ENCODE data around the gene TMTC3. TPM values are rescaled to one million over a fixed set of nuclear protein-coding genes. Genes with fewer than 3 reads are reported as not detected.

The TMTC3 gene
- total RNA-seq, 5 donors from 2014 or later (not counting 1 experiment from before 2014, with no cell fraction given), result 7.1 to 11.0 (median 8.6) TPM

DNA sequence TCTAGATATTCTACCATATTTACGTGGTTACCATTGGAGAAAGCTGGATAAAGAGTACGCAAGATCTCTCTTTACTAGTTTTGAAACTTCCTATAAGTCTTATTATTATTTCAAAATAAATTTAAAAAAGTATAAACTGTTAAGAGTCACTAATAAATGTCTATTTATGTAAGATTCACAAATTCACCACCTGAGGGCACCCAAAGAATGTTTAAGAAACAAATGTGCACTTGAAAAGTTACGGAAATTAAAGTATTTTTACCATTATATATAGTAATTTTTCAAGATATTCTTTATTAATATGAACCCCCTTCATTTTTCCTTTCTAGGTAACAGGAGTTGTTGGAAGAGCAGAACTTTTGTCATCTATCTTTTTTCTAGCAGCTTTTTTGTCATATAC lies 11.9 kb downstream of the TMTC3 start:
- Histone ChIP-seq H3K36me3 (ENCODE audit: control insufficient read depth in 2 of 2, extremely low read depth in 1 of 2, insufficient read depth in 1 of 2, low read length in 1 of 2) (peaks cover 0 to 2% of the 10 kb centered on the region in 2 donors), H3K4me1 (ENCODE audit: control insufficient read depth in 1 of 2, extremely low read depth in 1 of 2, insufficient read depth in 2 of 2, low read length in 2 of 2) (no peaks in the 10 kb centered on the region), H3K4me3 (ENCODE audit: control insufficient read depth in 1 of 2, extremely low read depth in 1 of 2, low read length in 1 of 2) (no peak overlapping the region), H3K27ac (ENCODE audit: low read length) (no peak overlapping the region), H3K27me3 (replicated peaks in 1 of 2; ENCODE audit: control insufficient read depth in 2 of 2, extremely low read depth in 1 of 2, insufficient read depth in 2 of 2, low read length in 1 of 2) (no peaks in the 10 kb centered on the region), H3K9me3 (no peaks in the 10 kb centered on the region)
- Mint-ChIP-seq H3K9me3 (no peaks in the 10 kb centered on the region), H3K4me1 (peaks cover 12 to 19% (median 12%) of the 10 kb centered on the region in 3 donors), H3K36me3 (peaks cover 45% of the 10 kb centered on the region), H3K27ac (no peak overlapping the region), H3K27me3 (no peaks in the 10 kb centered on the region), H3K4me3 (no peak overlapping the region)
- DNase-seq, result no peak
- CTCF ChIA-PET, result interaction anchor here in 1 of 2 donors (1.3 kb wide), 1 partner anchor 11 kb away, joined by 4 read pairs; no protein-coding TSS in a partner anchor
- no peak for ATAC-seq (replicated peaks in 1 of 4)
- no CpG with 5 or more reads among the region's 3 CpGs for WGBS (ENCODE audit: insufficient coverage)
- POLR2A ChIA-PET, result interaction anchor here in 1 of 2 donors (0.6 kb wide), 1 partner anchor 23 kb away, joined by 3 read pairs; no protein-coding TSS in a partner anchor

DNA sequence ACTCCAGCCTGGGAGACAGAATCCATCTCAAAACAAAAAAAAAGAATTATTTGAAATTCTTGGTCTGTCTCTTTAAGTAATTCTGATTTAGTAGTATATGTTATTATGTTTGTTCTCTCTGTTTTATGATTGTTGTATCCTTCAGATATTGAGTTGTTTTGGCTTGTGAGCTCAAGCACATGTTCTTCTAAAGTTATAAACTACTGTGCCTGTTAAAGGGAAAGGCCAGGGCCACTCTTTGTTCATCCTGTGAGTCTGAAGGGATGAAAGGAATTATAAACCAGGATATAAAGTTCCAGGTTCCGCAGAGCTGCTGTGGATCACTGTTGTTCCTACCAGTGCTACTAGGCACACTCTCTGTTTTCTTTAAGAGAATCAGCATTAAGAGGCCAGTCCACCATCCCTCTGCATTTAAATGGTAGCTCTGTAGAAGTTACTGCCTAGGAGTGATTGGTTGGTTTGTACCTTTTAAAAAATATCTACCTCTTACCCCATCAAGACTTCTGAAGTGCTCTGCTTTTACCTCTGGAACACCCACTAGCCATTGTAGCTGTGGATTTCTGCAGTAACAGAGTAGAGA lies 14.1 kb downstream of the TMTC3 start:
- DNase-seq (no peak), ATAC-seq (replicated peaks in 1 of 4) (no peak)
- ChIA-PET CTCF (interaction anchor here in 1 of 2 donors (0.6 kb wide), 1 partner anchor 16 kb away, joined by 3 read pairs; no protein-coding TSS in a partner anchor), POLR2A (no interaction called here)
- H3K9me3 Mint-ChIP-seq, result no peaks in the 10 kb centered on the region
- H3K4me3 ChIP-seq (ENCODE audit: control insufficient read depth in 1 of 2, extremely low read depth in 1 of 2, low read length in 1 of 2), result no peak overlapping the region
- no peaks in the 10 kb centered on the region for H3K27me3 ChIP-seq (replicated peaks in 1 of 2; ENCODE audit: control insufficient read depth in 2 of 2, extremely low read depth in 1 of 2, insufficient read depth in 2 of 2, low read length in 1 of 2)
- H3K36me3 Mint-ChIP-seq, result peaks cover 38% of the 10 kb centered on the region
- no peak overlapping the region for H3K27ac ChIP-seq (ENCODE audit: low read length)
- no peaks in the 10 kb centered on the region for H3K4me1 ChIP-seq (ENCODE audit: control insufficient read depth in 1 of 2, extremely low read depth in 1 of 2, insufficient read depth in 2 of 2, low read length in 2 of 2)
- peaks cover 5 to 12% (median 8%) of the 10 kb centered on the region in 3 donors for H3K4me1 Mint-ChIP-seq
- H3K27me3 Mint-ChIP-seq, result no peaks in the 10 kb centered on the region
- no CpG with 5 or more reads among the region's 1 CpG for WGBS (ENCODE audit: insufficient coverage)
- no peak overlapping the region for H3K27ac Mint-ChIP-seq
- peaks cover 0 to 6% of the 10 kb centered on the region in 2 donors for H3K36me3 ChIP-seq (ENCODE audit: control insufficient read depth in 2 of 2, extremely low read depth in 1 of 2, insufficient read depth in 1 of 2, low read length in 1 of 2)
- H3K9me3 ChIP-seq, result no peaks in the 10 kb centered on the region
- H3K4me3 Mint-ChIP-seq, result no peak overlapping the region

GRCh38 chr12:88163371-88163770 lies 21.3 kb downstream of the TMTC3 start:
- no CpG with 5 or more reads among the region's 2 CpGs for WGBS (ENCODE audit: insufficient coverage)
- peaks cover 51% of the 10 kb centered on the region for H3K36me3 Mint-ChIP-seq

GRCh38 chr12:88166179-88166578 lies 24.1 kb downstream of the TMTC3 start:
- Histone ChIP-seq H3K27ac (ENCODE audit: low read length) (no peak overlapping the region), H3K27me3 (replicated peaks in 1 of 2; ENCODE audit: control insufficient read depth in 2 of 2, extremely low read depth in 1 of 2, insufficient read depth in 2 of 2, low read length in 1 of 2) (no peaks in the 10 kb centered on the region), H3K36me3 (ENCODE audit: control insufficient read depth in 2 of 2, extremely low read depth in 1 of 2, insufficient read depth in 1 of 2, low read length in 1 of 2) (peaks cover 0 to 30% of the 10 kb centered on the region in 2 donors), H3K4me1 (ENCODE audit: control insufficient read depth in 1 of 2, extremely low read depth in 1 of 2, insufficient read depth in 2 of 2, low read length in 2 of 2) (no peaks in the 10 kb centered on the region), H3K9me3 (no peaks in the 10 kb centered on the region), H3K4me3 (ENCODE audit: control insufficient read depth in 1 of 2, extremely low read depth in 1 of 2, low read length in 1 of 2) (no peak overlapping the region)
- H3K36me3 Mint-ChIP-seq, result peaks cover 68% of the 10 kb centered on the region
- H3K27ac Mint-ChIP-seq, result no peak overlapping the region
- DNase-seq (no peak), ATAC-seq (replicated peaks in 1 of 4) (no peak)
- no peak overlapping the region for H3K4me3 Mint-ChIP-seq
- whole genome bisulfite sequencing (ENCODE audit: insufficient coverage), result no CpG with 5 or more reads among the region's 1 CpG
- ChIA-PET CTCF (no interaction called here), POLR2A (interaction anchor here (0.6 kb wide), 2 partner anchors 35 to 1123 kb away, joined by 4 to 5 read pairs; no protein-coding TSS in a partner anchor)
- H3K4me1 Mint-ChIP-seq, result no peaks in the 10 kb centered on the region
- H3K9me3 Mint-ChIP-seq, result no peaks in the 10 kb centered on the region
- H3K27me3 Mint-ChIP-seq, result no peaks in the 10 kb centered on the region

More at GRCh38 chr12:88163371-88163770, 21.3 kb downstream of the TMTC3 start:
- no peaks in the 10 kb centered on the region for H3K4me1 Mint-ChIP-seq
- no peak overlapping the region for H3K4me3 Mint-ChIP-seq
- no peak overlapping the region for H3K4me3 ChIP-seq (ENCODE audit: control insufficient read depth in 1 of 2, extremely low read depth in 1 of 2, low read length in 1 of 2)
- no peaks in the 10 kb centered on the region for H3K4me1 ChIP-seq (ENCODE audit: control insufficient read depth in 1 of 2, extremely low read depth in 1 of 2, insufficient read depth in 2 of 2, low read length in 2 of 2)
- ATAC-seq (replicated peaks in 1 of 4) (no peak), DNase-seq (no peak)
- no peaks in the 10 kb centered on the region for H3K9me3 ChIP-seq
- H3K27ac Mint-ChIP-seq, result no peak overlapping the region
- peaks cover 0 to 37% of the 10 kb centered on the region in 2 donors for H3K36me3 ChIP-seq (ENCODE audit: control insufficient read depth in 2 of 2, extremely low read depth in 1 of 2, insufficient read depth in 1 of 2, low read length in 1 of 2)
- CTCF ChIA-PET, result interaction anchor here in 1 of 2 donors (0.5 kb wide), 1 partner anchor 68 kb away, joined by 4 read pairs; no protein-coding TSS in a partner anchor
- H3K9me3 Mint-ChIP-seq, result no peaks in the 10 kb centered on the region
- no peaks in the 10 kb centered on the region for H3K27me3 Mint-ChIP-seq
- no peaks in the 10 kb centered on the region for H3K27me3 ChIP-seq (replicated peaks in 1 of 2; ENCODE audit: control insufficient read depth in 2 of 2, extremely low read depth in 1 of 2, insufficient read depth in 2 of 2, low read length in 1 of 2)
- H3K27ac ChIP-seq (ENCODE audit: low read length), result no peak overlapping the region
- POLR2A ChIA-PET, result no interaction called here

DNA sequence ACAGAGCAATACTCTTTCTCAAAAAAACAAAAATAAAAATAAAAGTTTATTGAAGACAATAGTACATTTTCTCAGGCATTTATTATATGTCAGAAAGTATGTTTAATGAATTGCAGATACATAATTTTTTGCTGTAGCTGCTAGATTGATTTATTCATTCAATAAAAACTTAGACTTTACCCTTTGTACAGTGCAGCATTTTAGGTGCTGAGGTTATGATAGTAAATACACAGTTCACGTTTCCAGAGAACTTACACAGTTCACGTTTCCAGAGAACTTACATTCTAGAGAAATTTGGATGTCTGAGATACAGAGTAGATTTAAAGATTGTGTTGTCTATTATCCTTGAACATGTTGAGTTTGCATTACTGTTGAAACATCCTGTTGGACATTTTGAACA lies 25.3 kb downstream of the TMTC3 start:
- Histone ChIP-seq H3K27me3 (replicated peaks in 1 of 2; ENCODE audit: control insufficient read depth in 2 of 2, extremely low read depth in 1 of 2, insufficient read depth in 2 of 2, low read length in 1 of 2) (no peaks in the 10 kb centered on the region), H3K4me1 (ENCODE audit: control insufficient read depth in 1 of 2, extremely low read depth in 1 of 2, insufficient read depth in 2 of 2, low read length in 2 of 2) (no peaks in the 10 kb centered on the region), H3K27ac (ENCODE audit: low read length) (no peak overlapping the region), H3K36me3 (ENCODE audit: control insufficient read depth in 2 of 2, extremely low read depth in 1 of 2, insufficient read depth in 1 of 2, low read length in 1 of 2) (peaks cover 0 to 28% of the 10 kb centered on the region in 2 donors), H3K9me3 (no peaks in the 10 kb centered on the region), H3K4me3 (ENCODE audit: control insufficient read depth in 1 of 2, extremely low read depth in 1 of 2, low read length in 1 of 2) (no peak overlapping the region)
- H3K36me3 Mint-ChIP-seq, result peaks cover 65% of the 10 kb centered on the region
- DNase-seq (no peak), ATAC-seq (replicated peaks in 1 of 4) (no peak)
- no peaks in the 10 kb centered on the region for H3K4me1 Mint-ChIP-seq
- H3K27me3 Mint-ChIP-seq, result no peaks in the 10 kb centered on the region
- no CpG with 5 or more reads among the region's 2 CpGs for WGBS (ENCODE audit: insufficient coverage)
- ChIA-PET POLR2A (no interaction called here), CTCF (interaction anchor here in 1 of 2 donors (0.6 kb wide), 1 partner anchor 34 kb away, joined by 4 read pairs; no protein-coding TSS in a partner anchor)
- H3K4me3 Mint-ChIP-seq, result no peak overlapping the region
- no peak overlapping the region for H3K27ac Mint-ChIP-seq
- H3K9me3 Mint-ChIP-seq, result no peaks in the 10 kb centered on the region

- Histone ChIP-seq H3K9me3 (no peaks in the 10 kb centered on the region), H3K36me3 (ENCODE audit: control insufficient read depth in 2 of 2, extremely low read depth in 1 of 2, insufficient read depth in 1 of 2, low read length in 1 of 2) (peaks cover 0 to 28% of the 10 kb centered on the region in 2 donors), H3K27ac (ENCODE audit: low read length) (no peak overlapping the region), H3K27me3 (replicated peaks in 1 of 2; ENCODE audit: control insufficient read depth in 2 of 2, extremely low read depth in 1 of 2, insufficient read depth in 2 of 2, low read length in 1 of 2) (no peaks in the 10 kb centered on the region), H3K4me3 (ENCODE audit: control insufficient read depth in 1 of 2, extremely low read depth in 1 of 2, low read length in 1 of 2) (no peak overlapping the region), H3K4me1 (ENCODE audit: control insufficient read depth in 1 of 2, extremely low read depth in 1 of 2, insufficient read depth in 2 of 2, low read length in 2 of 2) (no peaks in the 10 kb centered on the region)
- no peak overlapping the region for H3K4me3 Mint-ChIP-seq
- no peaks in the 10 kb centered on the region for H3K9me3 Mint-ChIP-seq
- ATAC-seq (replicated peaks in 1 of 4) (no peak), DNase-seq (no peak)
- H3K36me3 Mint-ChIP-seq, result peaks cover 69% of the 10 kb centered on the region
- CTCF ChIA-PET, result no interaction called here
- H3K27me3 Mint-ChIP-seq, result no peaks in the 10 kb centered on the region
- no peaks in the 10 kb centered on the region for H3K4me1 Mint-ChIP-seq
- H3K27ac Mint-ChIP-seq, result no peak overlapping the region
- POLR2A ChIA-PET, result no interaction called here
Observed at GRCh38 chr12:88172844-88173407, 30.8 kb downstream of the TMTC3 start.
